Measurements from ENCODE around the gene FARP2.

FARP2 gene

GRCh38 chr2:241454837-241455485 lies 98.9 kb downstream of the FARP2 start:
- Histone ChIP-seq H3K27me3 (ENCODE audit: insufficient read depth, low read length) (no peaks in the 10 kb centered on the region), H3K4me3 (ENCODE audit: low read depth, low read length, poor library complexity, severe bottlenecking) (no peak overlapping the region), H4K20me1 (ENCODE audit: insufficient read depth, low read length) (no peaks in the 10 kb centered on the region), H3K4me2 (ENCODE audit: low read length) (no peak overlapping the region), H2AFZ (ENCODE audit: low read length) (no peak overlapping the region), H3K9ac (ENCODE audit: low read length) (no peak overlapping the region), H3K4me1 (ENCODE audit: insufficient read depth, low read length, severe bottlenecking) (no peaks in the 10 kb centered on the region), H3K79me2 (ENCODE audit: insufficient read depth, low read length) (no peaks in the 10 kb centered on the region), H3K36me3 (ENCODE audit: insufficient read depth, low read length) (no peaks in the 10 kb centered on the region), H3F3A (ENCODE audit: insufficient read depth, low read length) (no peaks in the 10 kb centered on the region), H3K27ac (ENCODE audit: low read depth, low read length, poor library complexity, severe bottlenecking) (no peak overlapping the region), H3K9me3 (ENCODE audit: low read length) (no peaks in the 10 kb centered on the region), H3K9me2 (ENCODE audit: low read depth, low read length) (no peaks in the 10 kb centered on the region)
- TF ChIP-seq CTCF (IDR thresholded peaks at IDR 0.05; ENCODE audit: low read length) (no peak), EZH2 (IDR thresholded peaks at IDR 0.05; ENCODE audit: borderline replicate concordance, low read length) (no peak)

- no peak overlapping the region for H2AFZ ChIP-seq (ENCODE audit: low read length)
- H3F3A ChIP-seq (ENCODE audit: insufficient read depth, low read length), result no peaks in the 10 kb centered on the region
- H3K27ac ChIP-seq (ENCODE audit: low read depth, low read length, poor library complexity, severe bottlenecking), result no peak overlapping the region
- H3K27me3 ChIP-seq (ENCODE audit: insufficient read depth, low read length), result no peaks in the 10 kb centered on the region
- no peaks in the 10 kb centered on the region for H3K79me2 ChIP-seq (ENCODE audit: insufficient read depth, low read length)
- H3K9ac ChIP-seq (ENCODE audit: low read length), result no peak overlapping the region
- H3K9me2 ChIP-seq (ENCODE audit: low read depth, low read length), result no peaks in the 10 kb centered on the region
- no peak overlapping the region for H3K4me3 ChIP-seq (ENCODE audit: low read depth, low read length, poor library complexity, severe bottlenecking)
- H3K4me2 ChIP-seq (ENCODE audit: low read length), result no peak overlapping the region
- TF ChIP-seq EZH2 (IDR thresholded peaks at IDR 0.05; ENCODE audit: borderline replicate concordance, low read length), result no peak
- TF ChIP-seq CTCF (IDR thresholded peaks at IDR 0.05; ENCODE audit: low read length), result no peak
- H4K20me1 ChIP-seq (ENCODE audit: insufficient read depth, low read length), result no peaks in the 10 kb centered on the region
- H3K9me3 ChIP-seq (ENCODE audit: low read length), result no peaks in the 10 kb centered on the region
- H3K36me3 ChIP-seq (ENCODE audit: insufficient read depth, low read length), result no peaks in the 10 kb centered on the region
- H3K4me1 ChIP-seq (ENCODE audit: insufficient read depth, low read length, severe bottlenecking), result no peaks in the 10 kb centered on the region
These were observed 100.5 kb downstream of the FARP2 start for GRCh38 chr2:241456546-241456945.

GRCh38 chr2:241458687-241459086 lies 102.6 kb downstream of the FARP2 start:
- H3K36me3 ChIP-seq (ENCODE audit: insufficient read depth, low read length), result no peaks in the 10 kb centered on the region

More at GRCh38 chr2:241458687-241459086, 102.6 kb downstream of the FARP2 start:
- H3K4me3 ChIP-seq (ENCODE audit: low read depth, low read length, poor library complexity, severe bottlenecking), result no peak overlapping the region
- no peaks in the 10 kb centered on the region for H3F3A ChIP-seq (ENCODE audit: insufficient read depth, low read length)
- TF ChIP-seq CTCF (IDR thresholded peaks at IDR 0.05; ENCODE audit: low read length) (no peak), EZH2 (IDR thresholded peaks at IDR 0.05; ENCODE audit: borderline replicate concordance, low read length) (no peak)
- no peaks in the 10 kb centered on the region for H3K9me3 ChIP-seq (ENCODE audit: low read length)
- H3K27me3 ChIP-seq (ENCODE audit: insufficient read depth, low read length), result no peaks in the 10 kb centered on the region
- H3K27ac ChIP-seq (ENCODE audit: low read depth, low read length, poor library complexity, severe bottlenecking), result no peak overlapping the region
- no peaks in the 10 kb centered on the region for H4K20me1 ChIP-seq (ENCODE audit: insufficient read depth, low read length)
- no peak overlapping the region for H3K9ac ChIP-seq (ENCODE audit: low read length)
- no peaks in the 10 kb centered on the region for H3K9me2 ChIP-seq (ENCODE audit: low read depth, low read length)
- H3K79me2 ChIP-seq (ENCODE audit: insufficient read depth, low read length), result no peaks in the 10 kb centered on the region
- no peak overlapping the region for H2AFZ ChIP-seq (ENCODE audit: low read length)
- H3K4me2 ChIP-seq (ENCODE audit: low read length), result no peak overlapping the region
- no peaks in the 10 kb centered on the region for H3K4me1 ChIP-seq (ENCODE audit: insufficient read depth, low read length, severe bottlenecking)
